NCI-H510A (cell line): ENCODE data around the gene GAGE13.
"Not testable (repeated sequence)": the region's sequence is repeated elsewhere in the genome, so short reads cannot be mapped to it uniquely, and the experiment has no call there.

ENCODE experiments used
- DNase-seq: peaks from one replicate; lab custom pipeline; 2025; lab: John Stamatoyannopoulos, UW

The GAGE13 gene, protein sequence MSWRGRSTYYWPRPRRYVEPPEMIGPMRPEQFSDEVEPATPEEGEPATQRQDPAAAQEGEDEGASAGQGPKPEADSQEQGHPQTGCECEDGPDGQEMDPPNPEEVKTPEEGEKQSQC

DNA sequence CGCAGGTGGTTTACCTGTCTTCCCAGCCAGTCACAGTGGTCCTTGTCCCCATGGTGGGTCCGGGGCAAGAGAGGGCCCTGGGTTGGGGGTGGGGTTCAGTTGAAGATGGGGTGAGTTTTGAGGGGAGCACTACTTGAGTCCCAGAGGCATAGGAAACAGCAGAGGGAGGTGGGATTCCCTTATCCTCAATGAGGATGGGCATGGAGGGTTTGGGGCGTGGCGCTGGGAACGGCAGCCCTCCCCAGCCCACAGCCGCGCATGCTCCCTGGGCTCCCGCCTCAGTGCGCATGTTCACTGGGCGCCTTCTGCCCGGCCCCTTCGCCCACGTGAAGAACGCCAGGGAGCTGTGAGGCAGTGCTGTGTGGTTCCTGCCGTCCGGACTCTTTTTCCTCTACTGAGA is at the start of gene GAGE13:
GAGE13 (plus strand) TSS at position 301 of the 400 bp plus-strand sequence. CDS start 1,156 bp downstream, outside the sequence.
- not testable (repeated sequence) for DNase-seq

DNA sequence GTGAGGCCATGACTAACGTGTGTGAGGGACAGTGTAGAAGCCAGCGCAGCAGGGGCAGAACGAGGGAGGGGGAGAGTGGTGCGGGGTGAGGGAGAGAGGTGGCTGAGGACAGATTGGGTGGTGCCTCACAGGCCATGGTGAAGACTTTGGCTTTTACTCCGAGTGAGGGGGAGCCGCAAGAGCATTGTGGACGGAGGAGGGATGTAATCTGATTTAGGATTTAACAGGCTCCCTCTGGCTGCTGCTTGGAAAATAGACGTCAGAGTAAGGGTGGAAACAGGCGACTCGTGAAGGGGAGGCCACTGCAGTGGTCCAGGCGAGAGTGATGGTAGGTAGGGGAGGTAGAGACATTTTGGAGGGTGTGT is 48.8 kb upstream of the GAGE13 start:
- no peak for DNase-seq

GRCh38 chrX:49284212-49284611 is 47.2 kb upstream of the GAGE13 start:
- no peak for DNase-seq

DNA sequence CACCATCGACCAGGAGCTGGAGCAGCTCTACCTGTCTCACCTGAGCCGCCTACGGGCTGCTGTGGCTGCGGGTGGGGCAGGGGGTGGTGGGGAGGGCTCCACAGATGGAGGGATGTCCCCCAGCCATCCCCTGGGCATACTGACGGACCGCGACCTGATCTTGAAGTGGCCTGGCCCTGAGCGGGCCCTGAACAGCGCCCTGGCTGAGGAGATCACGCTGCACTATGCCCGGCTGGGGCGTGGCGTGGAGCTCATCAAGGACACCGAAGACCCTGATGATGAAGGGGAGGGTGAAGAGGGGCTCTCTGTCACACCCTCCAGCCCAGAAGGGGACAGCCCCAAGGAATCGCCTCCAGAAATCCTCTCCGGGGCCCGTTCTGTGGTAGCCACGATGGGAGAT is 45.2 kb upstream of the GAGE13 start:
- no peak for DNase-seq

DNA sequence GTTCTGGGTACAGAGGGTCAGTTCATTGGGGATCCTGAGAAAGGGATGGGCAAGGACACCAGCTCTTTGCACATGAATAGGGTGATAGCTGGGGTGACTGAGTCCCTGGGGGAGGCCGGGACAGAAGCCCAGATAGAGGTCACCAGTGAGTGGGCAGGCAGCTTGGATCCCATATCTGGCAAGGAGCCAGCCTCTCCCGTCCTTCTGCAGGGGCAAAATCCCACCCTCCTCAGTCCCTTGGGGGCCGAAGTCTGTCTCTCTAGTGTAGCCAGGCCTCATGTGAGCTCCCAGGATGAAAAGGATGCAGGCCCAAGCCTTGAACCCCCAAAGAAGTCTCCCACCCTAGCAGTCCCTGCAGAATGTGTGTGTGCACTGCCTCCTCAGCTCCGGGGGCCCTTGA is 44.8 kb upstream of the GAGE13 start:
- no peak for DNase-seq

- DNase-seq, result no peak
These were observed 43.7 kb upstream of the GAGE13 start for GRCh38 chrX:49287665-49288064.

- DNase-seq, result no peak
These were observed 41.2 kb upstream of the GAGE13 start for GRCh38 chrX:49290215-49290614.

GRCh38 chrX:49291615-49292337 is 39.6 kb upstream of the GAGE13 start:
- no peak for DNase-seq

- no peak for DNase-seq
These were observed 38.7 kb upstream of the GAGE13 start for GRCh38 chrX:49292400-49293362.

- DNase-seq, result not testable (repeated sequence)
These were observed 32.1 kb upstream of the GAGE13 start for GRCh38 chrX:49299293-49299692.

DNA sequence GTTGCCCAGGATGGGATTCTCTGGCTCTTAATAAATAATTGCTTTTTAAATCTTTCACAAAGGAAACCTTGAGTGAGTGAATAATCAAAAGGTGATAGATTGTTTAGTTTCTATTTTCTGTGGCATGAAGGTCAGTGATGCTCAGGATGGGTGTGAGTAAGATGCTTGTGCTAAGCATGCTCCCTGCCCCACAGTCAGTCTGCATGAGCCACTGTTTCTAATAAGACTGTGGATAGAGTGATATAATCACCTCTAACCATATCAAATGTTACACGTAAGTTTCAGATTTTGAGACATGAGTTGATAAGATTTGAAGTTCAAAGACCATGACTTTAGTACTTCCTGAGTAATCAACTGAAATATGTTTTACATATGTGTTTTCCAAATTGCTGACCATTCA is 30.7 kb upstream of the GAGE13 start:
- no peak for DNase-seq

DNA sequence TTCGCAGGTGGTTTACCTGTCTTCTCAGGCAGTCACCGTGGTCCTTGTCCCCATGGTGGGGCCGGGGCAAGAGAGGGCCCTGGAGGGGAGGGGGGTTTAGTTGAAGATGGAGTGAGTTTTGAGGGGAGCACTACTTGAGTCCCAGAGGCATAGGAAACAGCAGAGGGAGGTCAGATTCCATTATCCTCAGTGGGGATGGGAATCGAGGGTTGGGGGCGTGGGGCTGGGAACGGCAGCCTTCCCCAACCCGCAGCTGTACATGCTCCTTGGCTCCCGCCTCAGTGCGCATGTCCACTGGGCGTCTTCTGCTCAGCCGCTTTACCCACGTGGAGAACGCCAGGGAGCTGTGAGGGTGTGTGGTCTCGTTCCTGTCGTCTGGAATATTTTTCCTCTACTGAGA is 28.0 kb upstream of the GAGE13 start, which contains the start of gene GAGE10:
GAGE10 (plus strand) TSS at position 301 of the 400 bp plus-strand sequence. CDS start 1,214 bp downstream, outside the sequence.
- no peak for DNase-seq

- DNase-seq, result not testable (repeated sequence)
These were observed 23.6 kb upstream of the GAGE13 start for GRCh38 chrX:49307775-49308174.

DNA sequence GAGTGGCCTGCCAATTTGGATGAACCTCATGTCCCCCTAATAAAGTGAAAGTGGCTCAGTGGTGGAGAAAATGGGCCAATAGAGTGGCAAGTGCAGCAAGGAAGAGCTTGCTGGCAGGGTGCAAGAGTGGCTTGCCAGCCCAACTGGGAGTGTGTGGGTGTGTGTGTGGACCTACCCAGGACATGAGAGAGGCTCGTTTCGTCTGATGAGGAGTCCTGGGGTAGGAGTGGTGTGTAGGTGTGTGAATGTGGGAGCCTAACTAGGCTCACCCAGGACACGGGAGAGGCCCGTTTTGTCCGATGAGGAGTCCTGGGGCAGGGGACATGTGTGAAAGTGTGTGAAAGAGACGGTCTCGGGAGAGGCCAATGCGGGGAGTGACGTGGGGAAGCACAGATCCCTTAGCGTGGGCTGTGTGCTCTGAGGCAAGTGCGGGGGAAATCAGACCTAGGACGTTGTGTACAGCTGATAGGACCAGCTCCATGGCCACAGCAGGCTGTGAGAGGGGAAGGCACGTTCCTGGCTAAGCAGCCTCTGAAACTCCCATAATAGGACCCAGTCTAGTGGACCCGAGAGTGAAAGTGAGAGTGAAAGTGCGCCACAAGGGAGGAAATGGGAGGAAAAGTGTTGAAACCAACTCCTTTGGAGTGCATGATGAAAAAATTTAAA is 22.6 kb upstream of the GAGE13 start:
- DNase-seq, result no peak

DNA sequence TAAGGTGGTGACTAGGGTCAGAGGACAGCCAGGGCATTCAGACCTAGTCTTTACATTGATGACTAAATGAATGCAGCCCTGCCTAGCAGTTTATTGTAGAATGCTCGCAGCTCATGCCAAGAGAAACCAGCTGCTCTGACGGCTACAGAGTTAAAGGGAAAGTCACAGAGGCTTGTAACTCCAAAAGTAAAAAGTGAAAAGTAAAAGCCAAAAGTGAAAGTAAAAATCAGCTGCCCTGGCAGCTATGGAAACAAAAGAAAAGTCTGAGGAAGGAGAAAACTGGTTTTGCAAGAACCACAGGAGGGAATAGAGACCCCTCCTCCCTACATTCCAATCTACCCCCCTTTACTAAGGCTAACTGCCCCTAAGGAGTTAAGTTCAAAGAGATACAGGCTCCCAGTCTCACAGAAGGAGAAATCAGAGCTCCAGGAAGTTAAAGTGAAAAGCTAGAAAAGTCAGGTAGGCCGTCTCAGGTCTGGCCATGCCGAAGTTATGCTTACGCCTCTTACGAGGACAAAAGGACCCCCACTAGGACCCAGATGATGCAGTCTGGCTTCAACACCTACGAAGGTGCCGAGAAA is 21.9 kb upstream of the GAGE13 start:
- no peak for DNase-seq

DNA sequence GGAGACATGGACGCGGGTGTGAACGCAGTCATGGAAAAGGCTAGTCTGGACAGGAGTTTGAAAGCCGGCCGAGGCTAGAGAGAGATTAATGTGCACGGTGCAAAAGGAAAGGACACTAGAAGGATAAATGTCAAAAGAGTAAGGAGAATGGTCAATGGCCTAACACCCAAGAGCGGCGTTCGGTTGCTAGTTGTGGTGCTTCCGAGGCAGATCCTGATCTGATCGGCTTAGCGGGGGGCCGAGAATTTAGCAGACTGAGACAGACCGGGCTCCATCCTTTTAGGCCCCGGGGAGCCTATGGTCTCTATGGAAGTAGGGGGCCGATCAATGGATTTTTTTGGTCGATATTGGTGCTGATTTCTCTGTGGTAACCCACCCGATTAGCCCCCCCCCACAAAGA is 21.0 kb upstream of the GAGE13 start:
- DNase-seq, result no peak

DNA sequence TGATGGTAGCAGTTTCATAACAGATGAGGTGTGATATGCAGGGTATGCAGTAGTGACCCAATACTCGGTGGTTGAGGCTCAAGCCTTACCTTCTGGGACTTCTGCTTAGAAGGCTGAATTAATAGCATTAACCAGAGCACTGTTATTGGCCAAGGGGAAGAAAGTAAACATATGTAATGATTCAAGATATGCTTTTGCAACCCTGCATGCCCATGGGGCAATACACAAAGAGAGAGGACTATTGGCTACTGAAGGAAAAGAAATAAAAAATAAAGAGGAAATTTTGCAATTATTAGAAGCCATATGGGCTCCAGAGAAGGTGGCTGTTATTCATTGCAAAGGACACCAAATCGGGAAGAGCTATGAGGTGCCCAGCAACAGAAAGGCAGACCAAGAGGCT is 19.2 kb upstream of the GAGE13 start:
- no peak for DNase-seq

DNA sequence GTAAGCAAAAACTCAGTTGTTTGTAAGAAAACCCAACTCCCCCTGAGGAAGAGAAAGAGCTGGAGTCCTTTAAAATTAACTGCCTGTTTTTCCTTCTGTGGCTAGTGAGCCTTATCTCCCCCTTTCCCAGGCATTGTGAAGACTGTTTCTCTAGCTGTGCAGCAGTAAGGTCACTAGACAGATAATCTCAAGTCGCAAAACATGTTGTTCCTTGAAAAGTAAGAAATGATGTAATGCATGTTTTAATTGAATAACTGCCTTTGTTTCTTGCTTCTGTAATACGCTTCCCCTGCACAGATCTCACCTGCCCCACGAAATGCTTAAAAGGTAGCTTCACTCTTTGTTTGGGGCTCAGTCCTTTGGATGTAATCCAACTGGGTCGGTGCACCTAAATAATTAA is 15.3 kb upstream of the GAGE13 start:
- DNase-seq, result no peak

DNA sequence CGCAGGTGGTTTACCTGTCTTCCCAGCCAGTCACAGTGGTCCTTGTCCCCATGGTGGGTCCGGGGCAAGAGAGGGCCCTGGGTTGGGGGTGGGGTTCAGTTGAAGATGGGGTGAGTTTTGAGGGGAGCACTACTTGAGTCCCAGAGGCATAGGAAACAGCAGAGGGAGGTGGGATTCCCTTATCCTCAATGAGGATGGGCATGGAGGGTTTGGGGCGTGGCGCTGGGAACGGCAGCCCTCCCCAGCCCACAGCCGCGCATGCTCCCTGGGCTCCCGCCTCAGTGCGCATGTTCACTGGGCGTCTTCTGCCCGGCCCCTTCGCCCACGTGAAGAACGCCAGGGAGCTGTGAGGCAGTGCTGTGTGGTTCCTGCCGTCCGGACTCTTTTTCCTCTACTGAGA is 9.6 kb upstream of the GAGE13 start, which contains the start of gene GAGE12J:
GAGE12J (plus strand) TSS at position 301 of the 400 bp plus-strand sequence. CDS start 1,157 bp downstream, outside the sequence.
- DNase-seq, result not testable (repeated sequence)

DNA sequence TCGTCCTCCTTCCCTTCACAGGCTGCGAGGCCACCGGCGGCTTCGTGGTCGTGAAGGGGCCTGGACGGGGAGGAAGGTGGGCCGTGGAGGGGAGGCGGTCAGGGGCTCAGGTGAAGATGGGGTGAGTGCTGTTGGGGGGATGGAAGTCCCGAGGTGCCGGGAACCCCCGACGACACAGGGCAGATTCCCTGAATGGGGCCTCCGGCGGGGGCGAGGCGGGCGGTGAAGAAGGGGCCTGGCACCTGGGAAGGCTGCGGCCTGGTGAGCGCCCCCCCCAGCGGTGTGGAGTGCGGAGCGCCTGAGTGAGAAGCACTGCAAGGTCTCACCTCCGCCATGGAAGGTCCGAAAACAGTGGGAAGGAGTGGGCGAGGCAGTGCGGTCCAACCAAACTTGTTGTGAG is 9.1 kb upstream of the GAGE13 start:
- not testable (repeated sequence) for DNase-seq

DNA sequence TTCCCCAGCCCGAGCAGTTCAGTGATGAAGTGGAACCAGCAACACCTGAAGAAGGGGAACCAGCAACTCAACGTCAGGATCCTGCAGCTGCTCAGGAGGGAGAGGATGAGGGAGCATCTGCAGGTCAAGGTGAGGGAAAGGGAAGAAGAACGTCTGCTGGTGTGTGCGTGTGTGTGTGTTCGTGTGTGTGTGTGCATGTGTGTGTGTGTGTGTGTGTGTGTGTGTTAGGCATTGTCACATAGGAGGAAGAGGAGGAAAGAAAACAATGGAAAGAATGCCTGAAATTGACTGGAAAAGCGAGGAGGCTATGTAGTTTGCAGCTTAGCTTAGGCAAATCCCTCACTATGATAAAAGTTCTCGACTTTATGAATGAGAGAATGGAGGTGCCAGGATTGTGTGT is 7.6 kb upstream of the GAGE13 start:
- DNase-seq, result not testable (repeated sequence)

GRCh38 chrX:49330421-49330820 is 961 bp upstream of the GAGE13 start:
- DNase-seq, result not testable (repeated sequence)
